GM21528 (cell line): ENCODE measurements around the gene OPTN.
"Not testable (repeated sequence)": the region's sequence is repeated elsewhere in the genome, so short reads cannot be mapped to it uniquely, and the experiment has no call there.

ENCODE experiments used
- ATAC-seq: cut with Tn5 transposase; IDR thresholded peaks from one replicate; pipeline ENCODE4 v1.9.1; 2021; ENCODE audit warnings: mild to moderate bottlenecking, moderate library complexity; ENCODE audit not compliant: unreplicated experiment, low FRiP score

The OPTN gene

DNA sequence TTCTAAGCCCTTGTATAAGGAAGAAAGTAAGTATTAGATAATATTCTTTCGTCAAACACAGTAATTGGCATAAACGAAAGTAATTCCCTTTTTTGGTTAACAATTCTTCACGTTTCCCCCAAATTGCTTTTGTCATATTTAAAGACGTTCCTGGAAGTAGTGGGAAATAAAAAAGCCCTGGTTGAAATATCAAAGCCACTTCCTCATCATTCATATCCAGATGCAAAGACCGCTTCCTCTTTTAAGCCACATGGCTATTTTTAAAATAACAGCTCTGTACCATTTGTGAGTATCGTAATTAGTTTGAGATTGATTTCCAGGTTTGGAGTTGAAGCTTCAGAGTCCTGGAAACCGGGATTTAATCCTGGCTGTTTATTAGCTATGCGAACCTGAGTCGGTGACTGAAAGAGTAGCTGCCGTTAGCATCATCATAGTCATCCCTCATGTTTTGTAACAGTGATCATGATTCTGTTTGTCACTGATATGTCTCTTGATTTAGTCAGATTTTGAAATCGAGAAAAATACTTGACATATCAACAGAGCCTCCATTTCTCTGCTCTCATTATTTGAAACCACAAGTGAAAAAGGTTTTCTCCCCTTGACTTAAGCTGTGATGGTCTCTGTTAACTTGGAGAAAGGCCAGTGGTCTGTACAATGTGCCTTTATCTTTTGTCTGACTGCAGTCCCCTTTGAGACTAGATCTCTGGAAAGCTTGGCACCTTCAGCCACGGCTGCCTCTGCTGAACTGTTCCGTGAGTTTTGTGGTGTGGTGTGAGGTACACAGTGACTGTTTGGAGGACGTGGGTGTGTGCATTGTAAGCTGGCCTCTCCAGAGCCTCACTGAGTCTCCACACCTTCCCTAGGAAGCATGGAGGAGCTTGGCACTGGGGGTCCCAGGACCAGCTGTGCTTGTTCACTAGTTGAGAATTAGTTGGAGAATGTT, 18.1 kb downstream of the OPTN start:
- no peak for ATAC-seq

DNA sequence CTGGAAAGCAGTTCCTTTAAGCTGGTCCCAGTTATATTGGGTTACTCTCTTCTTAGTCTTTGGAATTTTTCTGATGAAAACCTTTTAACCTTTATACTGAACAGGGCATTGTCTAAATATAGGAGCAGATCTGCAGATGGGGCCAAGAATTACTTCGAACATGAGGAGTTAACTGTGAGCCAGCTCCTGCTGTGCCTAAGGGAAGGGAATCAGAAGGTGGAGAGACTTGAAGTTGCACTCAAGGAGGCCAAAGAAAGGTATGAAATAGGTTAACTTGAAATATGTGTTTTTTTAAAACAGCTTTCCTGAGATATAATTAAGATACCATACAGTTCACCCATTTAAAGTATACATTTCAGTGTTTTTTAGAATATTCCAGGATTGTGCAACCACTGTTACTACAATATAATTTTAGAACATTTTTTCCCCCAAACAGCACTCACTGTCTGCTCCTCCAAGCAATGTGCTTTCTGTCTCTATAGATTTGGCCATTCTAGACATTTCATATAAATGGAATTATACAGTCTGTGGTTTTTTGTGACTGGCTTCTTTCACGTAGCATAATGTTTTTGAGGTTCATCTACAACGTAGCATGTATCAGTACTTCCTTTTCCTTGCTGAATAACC, 18.9 kb downstream of the OPTN start:
- no peak for ATAC-seq

DNA sequence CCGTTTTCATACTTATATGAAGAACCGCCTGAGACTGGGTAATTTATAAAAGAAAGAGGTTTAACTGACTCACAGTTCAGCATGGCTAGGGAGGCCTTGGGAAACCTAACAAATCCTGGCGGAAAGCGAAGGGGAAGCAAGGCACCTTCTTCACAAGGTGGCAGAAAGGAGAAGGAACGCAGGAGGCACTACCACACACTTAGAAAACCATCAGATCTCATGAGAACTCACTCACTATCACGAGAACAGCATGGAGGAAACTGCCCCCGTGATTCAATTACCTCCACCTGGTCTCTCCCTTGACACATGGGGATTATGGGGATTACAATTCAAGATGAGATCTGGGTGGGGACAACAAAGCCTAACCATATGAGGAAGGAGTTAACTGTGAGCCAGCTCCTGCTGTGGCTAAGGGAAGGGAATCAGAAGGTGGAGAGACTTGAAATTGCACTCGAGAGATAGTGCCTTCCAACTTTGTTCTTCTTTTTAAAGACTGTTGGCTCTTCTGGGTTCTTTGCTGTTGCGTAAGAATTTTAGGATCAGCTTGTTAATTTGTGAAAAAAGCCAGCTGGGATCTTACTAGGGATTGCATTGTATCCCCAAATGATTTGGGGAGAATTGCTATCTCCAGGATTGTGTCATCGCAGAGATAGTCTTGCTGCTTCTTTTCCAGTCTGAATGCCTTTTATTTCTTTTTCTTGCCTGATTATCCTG, 21.0 kb downstream of the OPTN start:
- no peak for ATAC-seq

DNA sequence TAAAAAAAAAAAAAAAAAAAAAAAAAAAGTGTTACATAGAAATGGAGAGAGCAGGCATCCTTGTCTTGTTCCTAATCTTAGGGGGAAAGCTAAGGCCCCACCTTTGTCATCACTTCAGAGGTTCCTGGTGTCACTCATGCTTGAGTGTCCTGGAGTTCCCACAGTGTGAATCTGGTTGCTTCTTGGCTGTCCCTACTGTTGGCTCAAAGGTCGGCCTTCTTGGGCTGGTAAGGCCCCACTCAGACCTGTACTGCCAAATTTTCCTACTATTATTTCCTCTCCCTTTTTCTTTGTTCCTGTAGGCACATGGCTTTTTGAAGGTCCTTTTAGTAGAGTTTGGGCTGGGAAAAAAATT, 21.5 kb downstream of the OPTN start:
- ATAC-seq = no peak

DNA sequence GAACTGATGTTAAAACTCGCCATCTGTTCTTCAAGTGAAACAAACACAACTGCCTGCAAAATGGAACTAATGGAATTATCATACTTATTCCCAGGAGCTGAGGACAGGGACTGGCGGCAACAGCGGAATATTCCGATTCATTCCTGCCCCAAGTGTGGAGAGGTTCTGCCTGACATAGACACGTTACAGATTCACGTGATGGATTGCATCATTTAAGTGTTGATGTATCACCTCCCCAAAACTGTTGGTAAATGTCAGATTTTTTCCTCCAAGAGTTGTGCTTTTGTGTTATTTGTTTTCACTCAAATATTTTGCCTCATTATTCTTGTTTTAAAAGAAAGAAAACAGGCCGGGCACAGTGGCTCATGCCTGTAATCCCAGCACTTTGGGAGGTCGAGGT, 36.7 kb downstream of the OPTN start:
- ATAC-seq = no peak

- no peak for ATAC-seq
Measured at GRCh38 chr10:13139150-13139549, 39.2 kb downstream of the OPTN start.

DNA sequence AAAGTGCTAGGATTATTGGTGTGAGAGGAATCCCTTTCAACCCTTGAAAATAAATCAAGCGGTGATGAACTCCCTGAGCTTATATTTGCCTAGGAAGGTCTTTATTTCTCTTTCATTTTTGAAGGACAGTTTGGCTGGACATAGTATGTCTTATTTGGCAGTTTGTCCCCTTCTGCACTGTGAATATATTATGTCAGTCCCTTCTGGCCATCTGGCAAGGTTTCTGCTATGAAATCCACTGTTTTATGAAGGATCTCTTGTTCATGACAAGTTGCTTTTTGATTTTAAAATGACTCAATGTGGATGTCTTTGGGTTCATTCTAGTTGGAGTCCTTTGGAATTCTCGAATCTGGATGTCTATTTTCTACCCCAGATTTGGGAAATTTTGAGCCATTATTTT, 39.7 kb downstream of the OPTN start:
- no peak for ATAC-seq

- ATAC-seq = no peak
Measured at GRCh38 chr10:13140627-13141190, 40.7 kb downstream of the OPTN start.

- ATAC-seq = no peak
Measured at GRCh38 chr10:13143766-13144165, 43.8 kb downstream of the OPTN start.

DNA sequence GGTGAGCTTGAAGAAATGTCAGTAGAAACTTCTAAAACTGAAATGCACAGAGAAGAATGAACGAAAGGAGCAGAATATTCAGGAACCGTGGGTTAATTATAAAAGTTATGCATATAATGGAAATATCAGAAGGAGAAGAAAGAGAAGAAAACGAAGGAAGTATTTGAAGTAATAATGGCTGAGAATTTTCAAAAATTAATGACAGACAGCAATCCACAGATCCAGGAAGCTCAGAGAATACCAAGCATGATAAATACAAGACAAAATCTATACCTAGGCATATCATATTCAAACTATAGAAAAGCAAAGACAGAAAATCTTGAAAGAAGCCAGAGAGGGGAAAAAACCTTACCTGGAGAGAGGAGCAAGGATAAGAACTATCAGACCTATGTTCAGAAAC, 44.9 kb downstream of the OPTN start:
- ATAC-seq = no peak

DNA sequence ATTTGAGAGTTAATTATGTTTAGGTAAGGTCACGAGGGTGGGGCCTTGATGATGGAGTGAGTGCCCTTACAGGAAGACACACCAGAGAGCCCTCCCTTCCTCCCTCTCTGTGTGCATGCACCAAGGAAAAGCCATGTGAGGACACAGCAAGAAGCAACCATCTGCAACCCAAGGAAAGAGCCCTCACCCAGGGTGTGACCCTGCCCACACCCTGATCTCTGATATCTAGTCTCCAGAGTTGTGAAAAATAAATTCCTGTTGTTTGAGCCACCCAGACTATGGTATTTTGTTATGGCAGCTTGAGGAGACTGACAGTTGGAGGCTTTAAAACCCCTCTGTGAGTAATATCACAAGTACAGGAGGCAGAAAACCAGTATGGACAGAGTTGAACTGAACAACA, 46.4 kb downstream of the OPTN start:
- no peak for ATAC-seq

GRCh38 chr10:13147161-13147560, 47.2 kb downstream of the OPTN start:
- ATAC-seq = no peak

- no peak for ATAC-seq
Measured at GRCh38 chr10:13152296-13152695, 52.3 kb downstream of the OPTN start.

DNA sequence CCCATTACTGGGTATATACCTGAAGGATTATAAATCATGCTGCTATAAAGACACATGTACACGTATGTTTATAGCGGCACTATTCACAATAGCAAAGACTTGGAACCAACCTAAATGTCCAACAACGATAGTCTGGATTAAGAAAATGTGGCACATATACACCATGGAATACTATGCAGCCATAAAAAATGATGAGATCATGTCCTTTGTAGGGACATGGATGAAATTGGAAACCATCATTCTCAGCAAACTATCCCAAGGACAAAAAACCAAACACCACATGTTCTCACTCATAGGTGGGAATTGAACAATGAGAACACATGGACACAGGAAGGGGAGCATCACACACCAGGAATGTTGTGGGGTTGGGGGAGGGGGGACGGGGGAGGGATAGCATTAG, 55.9 kb downstream of the OPTN start:
- not testable (repeated sequence) for ATAC-seq

DNA sequence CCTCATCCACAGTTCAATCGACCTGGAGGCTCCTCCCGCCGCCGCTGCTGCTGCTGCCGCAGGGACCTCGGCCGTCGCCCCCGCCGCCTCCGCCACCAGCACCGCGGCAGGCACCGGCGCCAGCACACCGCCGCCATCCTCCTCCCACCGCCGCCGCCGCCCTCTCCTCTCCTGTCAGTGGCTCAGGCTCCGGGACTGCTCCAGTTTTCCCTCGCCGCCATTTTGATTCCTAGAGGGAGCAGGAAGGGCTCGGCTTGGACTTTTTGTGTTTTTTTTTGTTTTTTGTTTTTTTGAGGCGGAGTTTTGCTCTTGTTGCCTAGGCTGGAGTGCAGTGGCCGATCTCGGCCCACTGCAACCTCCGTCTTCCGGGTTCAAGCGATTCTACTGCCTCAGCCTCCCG, 58.4 kb downstream of the OPTN start:
- ATAC-seq = no peak

DNA sequence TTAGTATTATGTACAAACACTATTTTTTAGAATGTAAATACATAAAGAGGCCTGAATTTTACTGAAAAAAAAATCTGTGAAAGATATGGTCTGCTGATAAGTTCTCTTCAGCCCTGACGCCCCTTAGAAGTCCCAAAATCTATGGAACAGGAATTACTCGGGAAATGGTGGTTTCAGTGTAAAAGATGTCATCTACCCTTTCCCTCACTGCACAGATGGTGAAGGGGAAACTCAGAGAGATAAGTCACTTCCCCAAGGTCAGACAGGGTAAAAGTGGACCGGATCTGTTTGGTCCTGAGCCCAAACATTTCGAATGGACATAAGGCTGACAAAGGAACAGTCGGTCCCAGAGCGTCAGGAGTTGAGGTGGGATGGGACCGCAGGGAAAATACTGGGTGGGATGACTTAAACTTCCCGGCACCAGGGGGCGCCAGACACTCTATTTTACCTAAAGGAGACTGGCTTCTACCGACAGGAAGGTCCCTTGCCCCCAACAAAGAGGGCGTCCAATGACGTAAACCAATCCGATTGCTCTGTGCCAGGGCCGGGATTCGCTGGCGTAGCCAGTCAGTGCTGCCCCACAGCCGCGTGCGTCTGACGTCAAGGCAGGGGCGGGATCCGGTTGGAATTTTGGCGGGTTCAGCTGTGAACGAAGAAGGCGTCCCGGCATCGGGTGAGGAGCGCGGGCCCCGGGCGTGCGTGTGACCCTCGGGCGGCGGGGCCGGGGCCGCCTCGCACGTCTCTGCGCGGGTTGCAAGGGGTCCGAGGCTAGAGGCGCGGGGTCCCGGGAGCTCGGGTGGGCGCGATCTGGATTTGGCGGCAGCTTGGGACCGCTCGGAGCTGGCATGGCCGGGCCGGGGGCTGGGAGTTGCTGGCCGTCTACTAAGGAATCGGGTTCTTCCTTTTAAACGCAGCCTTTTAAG, 61.2 kb downstream of the OPTN start, which contains the start of gene MCM10:
Gene MCM10, plus strand, starts transcription at position 625 of the 923 bp plus-strand sequence. CDS start 2,645 bp downstream, outside the sequence.
- ATAC-seq = peak; percentile 97

- ATAC-seq = peak; percentile 12
Measured at GRCh38 chr10:13161857-13162271, 61.9 kb downstream of the OPTN start.

DNA sequence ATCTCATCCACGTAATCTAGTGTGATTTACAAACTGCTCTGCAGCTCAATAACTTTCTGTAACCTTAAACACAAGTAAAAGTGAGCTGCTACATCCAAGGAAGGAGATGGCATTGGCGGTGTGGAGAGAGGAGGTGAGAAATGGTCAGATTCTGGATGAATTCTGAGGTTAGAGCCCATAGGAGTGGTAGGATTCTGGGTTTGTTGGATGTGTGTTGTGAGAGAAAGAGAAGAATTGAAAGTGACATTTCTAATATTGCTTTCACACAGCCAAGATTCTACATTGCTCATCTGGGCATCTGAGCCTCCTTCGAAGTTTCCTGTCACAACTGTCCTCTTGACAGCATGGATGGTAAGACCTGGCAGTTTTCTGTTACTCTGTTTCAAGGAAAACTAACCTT, 63.9 kb downstream of the OPTN start:
- ATAC-seq = no peak

DNA sequence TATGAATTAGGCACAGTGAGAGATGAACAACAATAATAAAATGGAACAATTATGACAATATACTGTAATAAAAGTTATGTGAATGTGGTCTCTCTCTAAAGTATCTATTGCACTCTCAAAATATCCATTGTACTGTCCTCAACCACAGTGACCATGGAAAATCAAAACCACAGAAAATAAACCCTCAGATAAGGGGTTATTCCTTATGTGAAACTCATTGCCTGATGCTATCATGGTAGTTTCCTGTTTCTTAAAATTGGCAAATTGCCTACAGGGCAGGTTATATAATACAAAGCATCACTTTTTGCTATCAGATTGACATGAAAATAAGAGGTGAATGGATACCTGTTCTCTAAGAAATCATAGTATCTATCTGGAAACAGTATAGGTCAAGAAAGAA, 65.2 kb downstream of the OPTN start:
- ATAC-seq = no peak

DNA sequence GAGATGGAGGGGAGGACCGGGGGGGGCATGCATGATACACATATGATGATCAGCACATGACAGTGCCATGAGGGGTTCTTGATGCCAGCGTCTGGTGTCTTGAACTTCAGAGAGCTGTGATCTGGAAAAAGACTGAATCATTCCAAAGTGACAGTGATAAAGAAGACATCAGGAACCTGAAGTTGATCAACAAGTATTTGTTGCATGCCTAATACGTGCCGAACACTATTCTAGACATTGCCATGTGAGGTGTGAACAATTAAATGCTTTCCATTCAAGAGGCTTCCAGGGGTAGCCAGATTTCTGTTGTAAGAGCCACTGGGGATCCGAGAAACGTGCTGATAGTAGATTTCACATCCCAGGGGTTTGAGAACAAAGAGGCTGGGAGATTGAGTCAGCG, 67.6 kb downstream of the OPTN start:
- ATAC-seq = no peak
